ENCODE results near the gene CRLF2.
A peak's percentile ranks its signal among the peaks of the same experiment; 100 is the strongest.
"Not testable (repeated sequence)": the region's sequence is repeated elsewhere in the genome, so short reads cannot be mapped to it uniquely, and the experiment has no call there.

CRLF2 gene

DNA sequence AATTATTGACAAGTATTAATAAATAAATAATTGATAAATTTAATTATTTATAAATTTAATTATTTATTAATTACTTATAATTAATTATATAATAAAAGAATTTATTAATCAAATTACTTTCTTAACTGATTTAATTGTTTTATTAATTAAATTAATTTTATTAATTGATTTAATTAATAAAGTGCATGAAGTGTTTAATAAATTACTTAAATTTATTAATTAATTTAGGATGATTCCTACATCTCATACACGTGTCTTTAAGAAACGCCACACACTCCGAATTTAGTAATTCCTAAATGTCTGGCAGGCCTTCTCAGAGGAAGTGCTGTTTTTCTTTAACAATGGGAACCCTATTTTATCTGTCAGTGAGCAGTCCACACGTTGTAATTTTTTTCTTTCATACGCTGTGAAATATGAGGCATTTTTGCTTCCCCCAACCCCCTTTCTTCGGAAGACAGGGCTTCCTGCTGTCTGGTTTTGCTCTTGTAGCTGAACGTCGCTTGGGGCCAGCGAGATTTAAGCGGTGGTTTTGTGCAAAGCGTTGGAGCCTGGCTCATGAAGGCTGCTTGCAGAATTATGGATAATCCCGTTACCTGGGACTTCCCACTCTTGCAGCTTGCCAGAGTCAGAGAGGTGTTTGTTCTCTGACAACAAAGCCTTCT lies 46.8 kb downstream of the CRLF2 start:
- TF ChIP-seq, protein P1, sequence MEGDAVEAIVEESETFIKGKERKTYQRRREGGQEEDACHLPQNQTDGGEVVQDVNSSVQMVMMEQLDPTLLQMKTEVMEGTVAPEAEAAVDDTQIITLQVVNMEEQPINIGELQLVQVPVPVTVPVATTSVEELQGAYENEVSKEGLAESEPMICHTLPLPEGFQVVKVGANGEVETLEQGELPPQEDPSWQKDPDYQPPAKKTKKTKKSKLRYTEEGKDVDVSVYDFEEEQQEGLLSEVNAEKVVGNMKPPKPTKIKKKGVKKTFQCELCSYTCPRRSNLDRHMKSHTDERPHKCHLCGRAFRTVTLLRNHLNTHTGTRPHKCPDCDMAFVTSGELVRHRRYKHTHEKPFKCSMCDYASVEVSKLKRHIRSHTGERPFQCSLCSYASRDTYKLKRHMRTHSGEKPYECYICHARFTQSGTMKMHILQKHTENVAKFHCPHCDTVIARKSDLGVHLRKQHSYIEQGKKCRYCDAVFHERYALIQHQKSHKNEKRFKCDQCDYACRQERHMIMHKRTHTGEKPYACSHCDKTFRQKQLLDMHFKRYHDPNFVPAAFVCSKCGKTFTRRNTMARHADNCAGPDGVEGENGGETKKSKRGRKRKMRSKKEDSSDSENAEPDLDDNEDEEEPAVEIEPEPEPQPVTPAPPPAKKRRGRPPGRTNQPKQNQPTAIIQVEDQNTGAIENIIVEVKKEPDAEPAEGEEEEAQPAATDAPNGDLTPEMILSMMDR (IDR thresholded peaks at IDR 0.05; ENCODE audit: borderline replicate concordance, control extremely low read depth, extremely low read depth, insufficient read depth, missing control alignments): no peak
- in situ Hi-C loops (cut with MboI; ENCODE audit: low sequenced_read_pairs, unreplicated experiment): no loop called here
- peak; percentile 34 for DNase-seq (ENCODE audit: low spot score)

DNA sequence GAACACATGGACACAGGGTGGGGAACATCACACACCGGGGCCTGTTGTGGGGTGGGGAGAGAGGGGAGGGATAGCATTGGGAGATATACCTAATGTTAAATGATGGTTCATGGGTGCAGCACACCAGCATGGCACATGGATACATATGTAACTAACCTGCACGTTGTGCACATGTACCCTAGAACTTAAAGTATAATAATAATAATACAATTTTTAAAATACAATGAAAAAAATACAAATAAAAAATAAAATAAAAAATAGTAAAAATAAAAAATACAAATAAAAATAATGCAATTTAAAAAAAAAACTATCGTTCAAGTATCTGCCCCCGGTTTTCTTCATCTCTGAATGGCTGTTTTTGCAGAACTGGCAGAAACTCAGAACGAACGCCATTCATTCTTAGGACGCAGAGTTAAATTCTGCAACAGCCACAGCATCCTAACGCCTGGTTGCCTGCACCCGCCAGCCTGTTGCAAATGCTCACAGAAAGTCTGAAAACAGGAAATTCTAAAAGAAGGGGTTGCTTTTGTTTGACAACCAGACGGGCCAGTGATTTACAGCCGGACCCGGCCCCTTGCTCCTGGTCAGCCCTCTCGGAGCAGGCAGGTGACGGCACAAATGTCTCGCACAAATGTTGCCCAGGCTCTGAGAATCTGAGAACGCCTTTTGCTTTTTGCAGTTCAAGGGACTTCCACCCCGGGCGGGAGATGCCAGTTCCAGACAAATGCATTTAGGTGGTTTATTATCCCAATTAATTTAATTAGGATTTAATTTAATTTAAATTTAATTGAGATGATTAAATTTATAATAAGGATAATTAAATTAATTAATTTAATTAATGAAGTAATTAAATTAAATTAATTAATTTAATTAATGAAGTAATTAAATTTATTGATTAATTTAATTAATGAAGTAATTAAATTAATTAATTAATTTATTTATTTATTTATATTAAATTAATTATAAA lies 47.8 kb downstream of the CRLF2 start:
- DNase-seq (ENCODE audit: low spot score): peak; percentile 47
- TF ChIP-seq, protein P1 (IDR thresholded peaks at IDR 0.05; ENCODE audit: borderline replicate concordance, control extremely low read depth, extremely low read depth, insufficient read depth, missing control alignments): no peak
- in situ Hi-C loops (cut with MboI; ENCODE audit: low sequenced_read_pairs, unreplicated experiment): no loop called here

DNA sequence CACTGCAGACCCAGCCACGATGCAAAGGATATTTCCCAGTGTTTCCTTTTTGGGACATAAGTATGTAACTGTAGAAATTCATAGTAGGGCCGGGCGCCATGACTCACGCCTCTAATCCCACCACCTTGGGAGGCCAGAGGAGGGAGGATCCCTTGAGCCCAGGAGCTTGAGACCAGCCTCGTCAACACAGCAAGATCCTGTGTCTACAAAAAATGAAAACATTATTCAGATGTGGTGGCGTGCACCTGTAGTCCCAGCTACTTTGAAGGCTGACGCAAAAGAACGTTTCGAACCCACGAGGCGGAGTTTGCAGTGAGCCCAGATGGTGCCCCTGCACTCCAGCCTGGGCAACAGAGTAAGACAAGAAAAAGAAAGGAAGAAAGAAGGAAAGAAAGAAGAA lies 49.2 kb downstream of the CRLF2 start:
- in situ Hi-C loops (cut with MboI; ENCODE audit: low sequenced_read_pairs, unreplicated experiment): no loop called here
- no peak for DNase-seq (ENCODE audit: low spot score)
- TF ChIP-seq, protein P1 (IDR thresholded peaks at IDR 0.05; ENCODE audit: borderline replicate concordance, control extremely low read depth, extremely low read depth, insufficient read depth, missing control alignments): no peak

DNA sequence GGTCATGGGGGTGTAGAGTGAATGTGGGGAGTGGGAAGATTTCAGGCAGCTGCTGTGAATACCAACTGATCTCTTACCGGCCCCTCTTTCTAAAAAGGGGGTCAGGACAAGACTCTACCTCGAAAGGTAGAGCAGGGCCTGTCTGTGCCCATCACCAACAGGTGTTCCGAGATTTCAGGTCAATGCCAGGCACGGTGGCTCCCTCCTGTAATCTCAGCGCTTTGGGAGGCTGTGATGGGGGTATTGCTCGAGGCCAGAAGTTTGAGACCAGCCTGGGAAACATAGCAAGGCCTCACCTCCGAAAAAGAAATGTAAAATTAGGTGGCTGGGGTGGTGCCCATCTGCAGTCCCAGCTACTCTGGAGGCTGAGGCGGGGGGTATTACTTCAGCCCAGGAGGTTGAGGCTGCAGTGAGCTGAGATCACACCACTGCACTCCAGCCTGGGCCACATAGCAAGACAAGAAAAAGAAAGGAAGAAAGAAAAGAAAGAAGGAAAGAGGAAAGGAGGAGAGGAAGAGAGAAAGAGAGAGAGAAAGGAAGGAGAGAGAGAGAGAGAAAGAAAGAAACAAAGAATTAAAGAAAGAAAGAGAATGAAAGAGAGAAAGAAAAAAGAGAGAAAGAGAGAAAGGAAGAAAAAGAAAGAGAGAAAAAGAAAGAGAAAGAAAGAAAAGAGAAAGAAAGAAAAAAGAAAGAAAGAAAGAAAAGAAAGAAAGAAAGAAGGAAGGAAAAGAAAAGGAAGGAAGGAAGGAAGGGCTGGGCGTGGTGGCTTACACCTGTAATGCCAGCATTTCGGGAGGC lies 50.1 kb downstream of the CRLF2 start:
- DNase-seq (ENCODE audit: low spot score): no peak
- TF ChIP-seq, protein P1 (IDR thresholded peaks at IDR 0.05; ENCODE audit: borderline replicate concordance, control extremely low read depth, extremely low read depth, insufficient read depth, missing control alignments): no peak
- in situ Hi-C loops (cut with MboI; ENCODE audit: low sequenced_read_pairs, unreplicated experiment): no loop called here

DNA sequence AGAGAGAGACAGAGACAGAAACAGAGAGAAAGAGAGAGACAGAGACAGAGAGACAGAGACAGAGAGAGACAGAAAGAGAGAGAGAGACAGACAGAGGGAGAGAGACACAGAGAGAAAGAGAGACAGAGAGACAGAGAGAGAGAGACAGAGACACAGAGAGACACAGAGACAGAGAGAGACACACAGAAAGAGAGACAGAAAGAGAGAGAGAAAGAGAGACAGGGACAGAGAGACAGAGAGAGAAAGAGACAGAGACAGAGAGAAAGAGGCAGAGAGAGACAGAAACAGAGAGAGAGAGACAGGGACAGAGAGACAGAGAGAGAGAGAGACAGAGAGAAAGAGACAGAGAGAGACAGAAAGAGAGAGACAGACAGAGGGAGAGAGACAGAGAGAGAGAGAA lies 52.9 kb downstream of the CRLF2 start:
- TF ChIP-seq, protein P1 (IDR thresholded peaks at IDR 0.05; ENCODE audit: borderline replicate concordance, control extremely low read depth, extremely low read depth, insufficient read depth, missing control alignments): no peak
- no peak for DNase-seq (ENCODE audit: low spot score)
- in situ Hi-C loops (cut with MboI; ENCODE audit: low sequenced_read_pairs, unreplicated experiment): no loop called here

DNA sequence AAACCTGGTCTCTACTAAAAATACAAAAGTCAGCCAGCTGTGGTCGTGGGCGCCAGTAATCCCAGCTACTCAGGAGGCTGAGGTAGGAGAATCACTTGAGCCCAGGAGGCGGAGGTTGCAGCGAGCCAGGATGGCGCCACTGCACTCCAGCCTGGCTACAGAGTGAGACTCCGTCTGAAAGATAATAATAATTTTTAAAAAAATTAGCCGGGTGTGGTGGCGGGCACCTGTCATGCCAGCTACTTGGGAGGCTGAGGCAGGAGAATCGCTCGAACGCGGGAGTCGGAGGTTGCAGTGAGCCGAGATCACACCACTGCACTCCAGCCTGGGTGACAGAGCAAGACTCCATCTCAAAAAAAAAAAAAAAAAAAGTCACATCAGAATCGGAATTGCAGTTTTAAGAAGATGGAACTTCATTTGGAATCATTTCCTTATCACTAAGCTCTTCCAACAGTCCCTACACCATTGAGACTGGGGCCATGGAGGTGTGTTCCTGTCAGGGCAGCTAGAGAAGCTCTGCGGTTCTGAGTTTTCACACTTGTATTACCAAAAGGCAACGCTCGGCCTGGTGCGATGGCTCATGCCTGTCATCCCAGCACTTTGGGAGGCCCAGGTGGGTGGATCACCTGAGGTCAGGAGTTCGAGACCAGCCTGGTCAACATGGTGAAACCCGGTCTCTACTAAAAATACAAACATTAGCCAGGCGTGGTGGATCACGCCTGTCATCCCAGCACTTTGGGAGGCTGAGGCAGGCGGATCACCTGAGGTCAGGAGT lies 55.6 kb downstream of the CRLF2 start:
- DNase-seq (ENCODE audit: low spot score); in situ Hi-C loops (cut with MboI; ENCODE audit: low sequenced_read_pairs, unreplicated experiment): not testable (repeated sequence)
